ENCODE results near the gene ZNF674.

DNA sequence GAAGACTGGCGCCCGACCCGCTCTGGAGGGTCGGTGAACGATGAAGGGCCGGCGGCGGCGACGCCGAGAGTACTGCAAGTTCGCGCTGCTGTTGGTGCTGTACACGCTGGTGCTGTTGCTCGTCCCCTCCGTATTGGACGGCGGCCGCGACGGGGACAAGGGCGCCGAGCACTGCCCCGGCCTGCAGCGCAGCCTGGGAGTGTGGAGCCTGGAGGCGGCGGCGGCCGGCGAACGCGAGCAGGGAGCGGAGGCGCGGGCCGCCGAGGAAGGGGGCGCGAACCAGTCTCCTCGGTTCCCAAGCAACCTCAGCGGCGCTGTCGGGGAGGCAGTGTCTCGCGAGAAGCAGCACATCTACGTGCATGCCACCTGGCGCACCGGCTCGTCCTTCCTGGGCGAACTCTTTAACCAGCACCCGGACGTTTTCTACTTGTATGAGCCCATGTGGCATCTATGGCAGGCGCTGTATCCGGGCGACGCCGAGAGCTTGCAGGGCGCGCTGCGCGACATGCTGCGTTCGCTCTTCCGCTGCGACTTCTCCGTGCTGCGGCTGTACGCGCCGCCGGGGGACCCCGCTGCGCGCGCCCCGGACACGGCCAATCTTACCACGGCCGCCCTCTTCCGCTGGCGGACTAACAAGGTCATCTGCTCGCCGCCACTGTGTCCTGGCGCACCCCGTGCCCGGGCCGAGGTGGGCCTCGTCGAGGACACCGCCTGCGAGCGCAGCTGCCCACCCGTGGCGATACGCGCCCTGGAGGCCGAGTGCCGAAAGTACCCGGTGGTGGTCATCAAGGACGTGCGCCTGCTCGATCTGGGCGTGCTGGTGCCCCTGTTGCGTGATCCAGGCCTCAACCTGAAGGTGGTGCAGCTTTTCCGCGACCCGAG, 28.9 kb upstream of the ZNF674 start:
- peak; percentile 6; the same call in 1 of the 2 replicates for TF ChIP-seq CTCF (IDR thresholded peaks at IDR 0.05; ENCODE audit: low read length)
- no peak for TF ChIP-seq EZH2phosphoT487 (IDR thresholded peaks at IDR 0.05; ENCODE audit: low read length)
